Measurements from ENCODE around the gene ZBTB37. TPM values are rescaled to one million over a fixed set of nuclear protein-coding genes. Genes with fewer than 3 reads are reported as not detected.

The ZBTB37 gene
- total RNA-seq, 4 donors from 2014 or later, result 15.8 to 17.6 (median 17.2) TPM

GRCh38 chr1:173900427-173900826 lies 32.2 kb downstream of the ZBTB37 start:
- TF ChIP-seq CTCF (IDR thresholded peaks at IDR 0.05; ENCODE audit: low read depth), result no peak

DNA sequence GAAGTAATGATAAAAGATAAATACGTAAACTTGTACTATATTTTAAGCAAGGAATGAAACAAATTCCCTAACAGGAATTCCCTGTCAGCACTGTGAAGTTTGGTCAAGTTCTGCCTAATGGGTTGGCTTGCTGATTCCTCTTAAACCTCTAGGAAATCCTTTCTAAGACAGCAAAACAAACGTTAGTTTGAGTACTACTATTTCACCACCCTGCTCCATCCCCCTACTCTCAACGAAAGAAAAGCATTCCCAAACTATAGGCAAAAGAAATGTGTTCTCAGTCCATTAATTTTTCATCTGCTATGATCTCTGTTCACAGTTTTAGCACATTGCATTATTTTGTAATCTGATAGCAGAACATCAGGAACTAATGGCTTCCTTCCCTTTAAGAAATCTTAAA lies 32.8 kb downstream of the ZBTB37 start:
- no peak for TF ChIP-seq CTCF (IDR thresholded peaks at IDR 0.05; ENCODE audit: low read depth)

DNA sequence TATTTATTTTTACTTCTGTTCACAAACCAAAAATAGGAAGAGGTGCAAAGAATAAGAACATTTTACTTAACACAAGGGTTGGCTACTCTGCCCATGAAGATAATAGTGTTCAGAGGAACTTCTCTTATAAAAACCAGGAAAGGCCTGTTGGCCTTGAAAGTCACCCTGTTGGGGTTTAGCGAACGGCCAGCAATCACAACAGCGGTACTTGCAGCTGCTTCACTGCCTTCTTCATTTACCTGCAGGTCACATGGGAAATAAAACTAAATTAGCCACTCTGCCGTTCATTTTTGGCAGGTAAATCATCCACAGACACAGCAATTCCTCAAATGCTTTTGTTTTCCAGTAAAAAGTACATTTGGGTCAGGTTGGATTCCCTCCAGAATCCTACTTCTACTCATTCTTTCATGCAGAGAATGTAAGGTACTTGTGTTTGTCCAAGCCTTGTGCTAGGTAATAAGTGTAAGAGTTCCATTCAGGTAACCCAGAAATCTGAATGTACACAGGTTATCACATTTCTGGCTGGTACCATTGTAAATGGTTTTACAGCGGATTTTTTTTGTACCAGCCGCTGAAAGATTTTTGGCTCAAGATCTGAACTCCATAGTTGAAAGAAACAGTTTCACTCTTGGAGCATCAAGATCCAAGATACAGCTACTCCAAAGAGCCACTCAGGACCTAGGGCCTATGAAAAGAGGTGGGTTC lies 35.8 kb downstream of the ZBTB37 start:
- no peak for TF ChIP-seq CTCF (IDR thresholded peaks at IDR 0.05; ENCODE audit: low read depth)

GRCh38 chr1:173913111-173913510 lies 44.9 kb downstream of the ZBTB37 start:
- TF ChIP-seq CTCF (IDR thresholded peaks at IDR 0.05; ENCODE audit: low read depth), result no peak

- no peak for TF ChIP-seq CTCF (IDR thresholded peaks at IDR 0.05; ENCODE audit: low read depth)
Measured at GRCh38 chr1:173914366-173914871, 46.2 kb downstream of the ZBTB37 start.

DNA sequence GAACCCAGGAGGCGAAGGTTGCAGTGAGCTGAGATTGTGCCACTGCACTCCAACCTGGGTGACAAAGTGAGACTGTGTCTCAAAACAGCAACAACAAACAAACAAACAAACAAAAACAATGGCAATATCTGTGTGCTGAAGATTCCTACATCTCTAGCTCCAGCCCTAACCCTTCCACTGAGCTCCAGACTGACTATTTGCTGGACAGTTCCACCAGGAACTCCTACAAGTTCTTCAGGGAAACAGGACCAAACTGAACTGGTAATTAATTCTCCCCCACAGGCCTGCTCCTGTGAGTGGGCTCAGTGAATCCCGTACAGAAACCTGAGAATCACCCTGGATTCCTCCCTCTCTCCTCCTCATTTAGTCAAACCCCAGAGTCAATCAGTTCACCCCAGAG lies 47.4 kb downstream of the ZBTB37 start:
- no peak for TF ChIP-seq CTCF (IDR thresholded peaks at IDR 0.05; ENCODE audit: low read depth)

DNA sequence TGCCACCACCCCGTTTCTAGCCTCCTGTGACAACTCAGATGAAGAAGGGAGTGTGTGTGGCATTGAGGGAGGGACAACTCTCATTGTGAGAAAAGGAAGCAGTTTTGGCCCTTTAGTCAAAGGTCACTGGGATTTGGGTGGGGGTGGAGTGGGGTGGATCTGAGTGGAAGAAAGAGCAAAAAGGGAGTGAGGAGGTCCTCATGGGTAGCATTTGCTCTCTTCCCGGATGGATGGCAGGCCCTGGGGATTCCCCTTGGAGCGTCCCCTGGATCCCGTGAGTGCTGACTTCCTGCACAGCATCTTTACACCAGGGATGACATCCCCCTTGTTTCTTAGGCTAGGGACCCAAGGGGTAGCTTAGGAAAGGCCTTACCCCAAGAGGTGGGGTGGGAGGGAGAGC lies 48.5 kb downstream of the ZBTB37 start:
- TF ChIP-seq CTCF (IDR thresholded peaks at IDR 0.05; ENCODE audit: low read depth), result no peak

Data from subcutaneous adipose tissue (tissue), 4 donors.